Right lung (tissue), 5 donors: ENCODE measurements around the gene SMYD3. TPM values are rescaled to one million over a fixed set of nuclear protein-coding genes. Genes with fewer than 3 reads are reported as not detected.

Experiments
- DNase-seq, 2 donors: peaks; one replicate each; pipeline ENCODE4 v3.0.0-alpha.2; 2013
- polyA plus RNA-seq, 5 donors: library from polyadenylated mRNA; unstranded; fragments of 120-200 nt; gene quantifications; one replicate each; pipeline versions ENCODE4 v1.2.1 to v1.2.3, GENCODE V29; 2013; ENCODE audit warnings: inconsistent platforms in 1 of 5, low replicate concordance in 1 of 5; ENCODE audit not compliant: insufficient read length in 5 of 5, insufficient read depth in 1 of 5

The SMYD3 gene
- polyA plus RNA-seq, 5 donors, result 20.9 to 28.5 (median 24.4) TPM

DNA sequence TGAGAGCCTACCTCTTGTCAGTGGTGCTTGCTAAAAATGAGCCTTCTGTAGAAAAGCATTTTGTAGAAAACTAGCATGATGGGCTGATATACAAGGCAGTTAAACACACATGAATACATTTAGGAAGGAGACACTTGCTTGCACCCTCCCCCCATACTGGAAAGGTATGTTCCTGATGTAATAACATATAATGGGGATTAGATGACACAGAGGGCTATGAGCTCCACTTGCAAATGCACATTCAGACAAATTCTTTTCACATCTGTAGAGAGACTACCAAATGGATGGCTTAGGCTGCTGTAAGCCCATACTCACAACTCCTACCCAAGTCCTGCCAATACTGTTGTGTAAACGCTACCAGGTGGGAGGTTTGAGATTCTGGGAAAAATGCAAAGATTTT lies 634.0 kb downstream of the SMYD3 start:
- DNase-seq, result no peak

GRCh38 chr1:245872475-245872874 lies 634.6 kb downstream of the SMYD3 start:
- no peak for DNase-seq

- no peak for DNase-seq
These were observed 635.2 kb downstream of the SMYD3 start for GRCh38 chr1:245871915-245872314.

DNA sequence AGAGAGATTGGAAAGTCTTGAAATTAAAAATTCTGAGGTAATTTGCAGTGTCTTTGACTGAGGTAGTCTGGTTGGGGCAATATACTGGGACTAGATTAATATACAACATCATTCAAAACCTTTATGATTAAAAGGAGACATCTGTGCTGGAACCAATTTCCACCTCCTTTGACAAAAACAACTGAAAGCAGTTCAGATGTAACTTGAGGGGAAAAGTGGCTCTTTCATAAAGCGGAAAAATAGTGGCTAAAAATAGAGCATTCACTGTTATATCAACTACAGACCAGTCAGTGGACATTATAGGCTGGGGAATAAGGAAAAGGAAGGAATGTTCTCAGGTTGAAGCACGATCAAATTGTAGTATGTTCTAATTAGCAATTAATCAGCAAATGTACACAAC lies 635.9 kb downstream of the SMYD3 start:
- DNase-seq, result no peak

DNA sequence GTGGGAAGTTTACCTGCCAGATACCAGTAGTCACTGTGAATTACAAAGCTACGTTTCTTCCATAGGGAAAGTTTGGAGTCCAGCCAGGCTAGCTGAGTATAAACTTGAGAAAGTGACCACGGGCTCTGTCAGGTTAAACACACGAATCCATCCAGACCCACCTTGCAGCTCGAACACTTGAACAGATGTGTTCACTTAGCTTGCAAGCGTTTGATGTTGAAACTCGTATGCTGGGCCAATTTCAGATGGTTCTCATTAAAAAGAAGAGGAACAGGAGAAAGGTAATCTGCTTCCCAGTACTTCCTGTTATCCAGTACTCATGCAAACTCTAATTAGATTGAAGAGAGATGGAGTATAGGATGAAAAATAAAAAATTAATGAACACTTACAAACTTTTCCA lies 636.4 kb downstream of the SMYD3 start:
- no peak for DNase-seq

DNA sequence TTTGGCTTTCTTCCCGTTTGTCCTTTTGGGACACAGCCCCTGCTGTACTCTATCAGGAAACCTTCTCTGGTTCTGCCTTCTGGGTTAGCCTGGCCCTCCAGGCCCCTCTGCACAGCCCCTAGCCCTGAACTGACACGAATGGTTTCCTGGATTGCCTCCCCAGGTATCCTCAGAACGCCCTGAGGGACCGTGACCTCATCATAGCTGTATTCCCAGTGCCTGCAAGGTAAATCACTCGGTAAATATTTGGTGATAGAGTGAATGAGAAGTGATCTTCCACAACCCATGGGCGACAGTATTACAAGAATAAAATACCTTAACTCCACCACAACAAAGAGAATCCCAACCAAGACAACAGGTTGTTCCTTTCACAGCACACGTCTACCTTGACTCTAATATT lies 637.2 kb downstream of the SMYD3 start:
- no peak for DNase-seq

DNA sequence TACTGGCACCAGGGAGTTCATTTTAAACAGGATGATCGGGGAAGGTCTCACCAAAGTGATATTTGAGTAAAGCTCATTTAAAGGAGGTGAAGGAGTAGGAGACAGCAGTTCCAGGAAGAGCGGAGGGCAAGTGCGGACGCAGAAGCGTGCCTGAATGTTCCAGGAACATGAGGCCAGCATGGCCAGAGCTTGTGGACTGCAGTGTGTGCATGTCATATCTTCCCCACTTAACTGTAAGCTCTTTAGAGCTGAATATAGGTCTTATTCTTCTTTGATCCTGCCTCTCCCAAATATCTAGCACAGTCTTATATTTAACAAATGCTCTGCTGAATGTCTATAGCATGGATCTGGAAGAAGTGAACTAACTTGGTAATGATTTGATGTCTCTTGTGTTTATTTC lies 639.3 kb downstream of the SMYD3 start:
- no peak for DNase-seq

- no peak for DNase-seq
These were observed 642.2 kb downstream of the SMYD3 start for GRCh38 chr1:245864872-245865271.

DNA sequence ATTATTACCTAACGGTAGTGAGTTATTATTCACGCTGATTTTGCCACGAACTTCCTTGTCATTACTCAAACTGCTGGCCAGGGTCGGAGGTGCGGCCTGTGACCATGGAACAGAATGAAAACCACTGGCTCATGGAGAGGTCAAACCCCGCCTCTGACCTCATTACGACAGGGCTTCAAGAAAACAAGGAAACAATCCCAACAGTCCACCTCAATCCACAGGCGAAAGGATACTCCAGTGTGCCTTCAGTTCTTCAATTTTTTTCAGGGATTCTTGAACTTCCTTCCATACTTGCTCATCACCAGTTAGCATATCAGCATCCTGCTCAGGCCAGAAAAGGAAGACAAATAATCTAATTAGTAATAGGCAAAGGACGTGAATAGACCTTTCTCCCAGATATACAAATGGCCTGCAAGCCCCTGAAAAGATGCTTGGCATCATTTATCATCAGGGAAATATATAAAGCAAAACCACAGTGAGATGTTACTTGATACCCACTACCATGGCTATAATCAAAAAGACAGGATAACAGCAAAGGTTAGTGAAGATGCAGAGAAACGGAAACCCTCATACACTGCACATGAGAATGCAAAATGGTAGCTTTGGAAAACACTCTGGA lies 643.4 kb downstream of the SMYD3 start:
- no peak for DNase-seq

GRCh38 chr1:245862812-245863540 lies 644.1 kb downstream of the SMYD3 start:
- DNase-seq, result no peak

DNA sequence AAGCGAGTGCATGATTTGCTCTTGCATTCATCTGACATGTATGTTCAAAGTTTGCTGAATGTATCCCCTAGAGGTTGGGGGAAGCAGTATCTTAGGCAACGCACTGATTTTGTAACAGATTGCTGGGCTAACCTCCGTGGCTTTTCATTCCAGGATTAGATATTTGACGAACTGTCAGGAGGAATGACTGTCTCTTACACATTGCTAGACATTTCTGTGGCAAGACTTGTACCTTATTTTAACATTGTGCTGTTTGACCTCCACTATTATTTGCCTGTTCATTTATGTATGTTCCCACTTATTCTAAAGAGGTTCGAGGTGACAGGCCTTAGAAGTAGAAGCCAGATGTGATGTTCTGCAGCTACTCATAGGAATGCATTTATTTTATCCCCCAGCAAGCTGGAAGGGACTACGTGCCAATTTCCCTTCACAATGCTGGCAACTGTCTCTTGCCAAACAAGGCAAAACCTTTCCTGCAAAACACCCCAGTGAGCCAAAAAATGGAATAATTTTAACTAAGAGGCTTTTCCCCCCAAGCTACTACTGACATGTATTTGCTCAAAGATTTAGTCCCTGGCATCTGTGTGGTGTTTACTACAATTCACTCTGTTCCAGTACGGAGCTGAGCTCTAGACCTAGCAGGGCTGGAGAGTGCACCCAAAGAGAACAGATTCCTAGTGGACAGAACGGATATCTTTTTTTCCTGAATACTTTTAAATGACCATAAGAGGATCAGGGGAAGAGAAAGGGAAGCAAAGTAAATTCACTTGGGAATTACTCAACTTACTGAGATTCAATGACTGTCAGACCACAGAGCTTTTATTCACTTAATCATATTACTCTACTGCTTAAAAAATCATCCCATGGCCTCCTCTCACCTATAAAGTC lies 646.2 kb downstream of the SMYD3 start:
- DNase-seq, result peak; percentile 74 to 75

- DNase-seq, result no peak
These were observed 647.5 kb downstream of the SMYD3 start for GRCh38 chr1:245859493-245860114.

GRCh38 chr1:245858722-245859492 lies 648.2 kb downstream of the SMYD3 start:
- no peak for DNase-seq

GRCh38 chr1:245858022-245858721 lies 648.9 kb downstream of the SMYD3 start:
- DNase-seq, result no peak

- DNase-seq, result no peak
These were observed 650.0 kb downstream of the SMYD3 start for GRCh38 chr1:245856944-245857531.

DNA sequence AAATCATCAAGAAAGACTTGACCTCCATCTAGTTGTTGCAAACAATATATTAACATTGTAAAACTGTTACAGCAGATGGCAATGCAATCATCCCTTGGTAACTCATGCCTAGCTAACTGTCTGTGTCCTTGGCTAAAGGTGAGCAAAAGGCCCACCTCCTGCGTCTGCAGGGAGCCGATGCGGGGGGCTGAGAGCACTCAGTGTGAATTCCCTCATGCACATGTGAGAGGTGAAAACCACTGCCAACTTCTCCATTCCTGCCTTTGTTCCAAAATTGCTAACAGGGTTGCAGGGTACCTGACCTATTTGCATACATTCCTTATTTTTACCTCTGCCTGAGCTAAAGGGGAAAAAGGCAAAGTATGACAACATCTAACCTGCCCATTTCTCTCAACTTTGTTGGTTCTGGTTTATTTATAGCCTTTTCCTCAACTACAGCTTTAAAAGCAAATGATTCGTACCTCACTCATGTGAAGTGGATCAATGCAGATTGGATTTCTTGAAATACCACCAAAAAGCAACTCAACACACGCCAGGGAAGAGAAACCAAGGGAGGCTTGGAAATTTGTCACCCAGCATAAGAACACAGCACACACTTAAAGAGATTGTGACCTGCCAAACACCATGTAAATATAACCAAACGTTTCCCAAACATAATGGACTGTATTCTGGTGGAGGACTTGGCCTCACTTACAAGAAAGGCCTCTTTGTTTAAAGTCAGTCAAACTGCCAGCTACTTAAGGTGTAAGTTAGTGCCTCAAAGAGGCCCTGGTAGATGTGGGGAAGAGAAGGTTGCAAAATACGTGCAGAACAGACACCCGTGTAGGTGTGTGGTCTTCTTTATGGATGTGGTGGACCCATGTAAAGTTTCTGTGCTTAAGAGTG lies 651.0 kb downstream of the SMYD3 start:
- no peak for DNase-seq

DNA sequence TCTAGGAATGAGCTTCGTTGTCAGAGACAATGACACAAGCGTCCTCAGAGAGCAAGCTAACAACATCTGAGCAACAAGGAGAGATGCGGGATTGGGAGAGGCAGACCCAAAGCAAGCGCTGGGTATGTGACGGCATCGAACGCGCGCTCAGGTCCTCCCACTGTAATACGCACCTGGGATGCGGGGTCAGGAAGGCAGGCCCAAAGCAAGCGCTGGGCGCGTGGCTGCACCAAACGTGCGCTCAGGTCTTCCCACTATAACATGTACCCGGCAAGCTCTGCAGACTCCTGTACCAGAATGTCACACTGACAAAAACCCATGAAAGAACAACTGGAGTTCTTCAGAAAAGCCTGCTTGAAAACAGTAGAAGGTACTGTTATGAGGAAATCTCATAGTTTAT lies 653.8 kb downstream of the SMYD3 start:
- DNase-seq, result no peak

- DNase-seq, result no peak
These were observed 664.0 kb downstream of the SMYD3 start for GRCh38 chr1:245843101-245843500.

DNA sequence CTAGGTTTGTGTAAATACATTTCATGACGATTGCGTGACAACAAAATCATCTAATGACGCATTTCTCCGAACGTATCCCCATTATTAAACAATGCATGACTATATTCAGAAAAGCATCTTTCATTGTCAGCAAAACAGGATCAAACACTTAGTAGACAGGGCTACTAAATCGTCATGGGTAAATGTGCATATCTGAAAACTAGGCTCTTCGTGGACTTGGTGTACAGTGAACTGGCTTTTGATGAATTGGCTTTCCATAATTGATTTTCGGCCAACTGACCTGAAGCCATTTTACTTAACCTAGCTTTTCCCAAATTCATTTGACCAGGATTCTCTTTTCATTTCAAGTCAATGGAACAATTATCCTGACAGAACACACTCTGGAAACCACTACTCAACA lies 665.0 kb downstream of the SMYD3 start:
- DNase-seq, result no peak
